OCI-LY3 (cell line): ENCODE data around the gene BST1.
A peak's percentile ranks its signal among the peaks of the same experiment; 100 is the strongest.

Experiments used
- H2AFZ ChIP-seq: fragments of 200-600, 300-600 bp; shearing (Covaris generic); 2 replicates; pipeline ENCODE4 v1.6.0; 2014; ENCODE audit warnings: antibody characterized with exemption, low read depth, low read length
- H3K27ac ChIP-seq: fragments of 200-600, 300-600 bp; sonication (generic); 2 replicates; pipeline ENCODE4 v1.5.1; 2014; ENCODE audit warnings: mild to moderate bottlenecking, low read length, moderate library complexity, mixed read lengths
- H3K27me3 ChIP-seq: fragments of 200-600, 300-600 bp; sonication (generic); 2 replicates; pipeline ENCODE4 v1.6.1; 2014; ENCODE audit warnings: low read depth, low read length, mixed read lengths
- H3K36me3 ChIP-seq: fragments of 200-600, 300-600 bp; sonication (generic); replicated peaks from 2 replicates; pipeline ENCODE3; 2014; ENCODE audit warnings: low read depth, low read length, mixed read lengths
- H3K4me1 ChIP-seq: fragments of 300-600, 200-600 bp; sonication (generic); 2 replicates; pipeline ENCODE4 v1.6.1; 2014; ENCODE audit warnings: low read length, mixed read lengths
- H3K4me2 ChIP-seq: fragments of 200-600, 300-600 bp; sonication (generic); 2 replicates; pipeline ENCODE4 v1.6.1; 2014; ENCODE audit warnings: low read length, mixed read lengths
- H3K4me3 ChIP-seq: fragments of 300-600, 200-600 bp; sonication (generic); 2 replicates; pipeline ENCODE4 v1.5.1; 2014; ENCODE audit warnings: antibody characterized with exemption, mild to moderate bottlenecking, low read length, moderate library complexity
- H3K79me2 ChIP-seq: fragments of 300-600, 200-600 bp; shearing (Covaris generic); 2 replicates; pipeline ENCODE4 v1.6.1; 2014; ENCODE audit warnings: mild to moderate bottlenecking, low read length, mixed read lengths
- H3K9ac ChIP-seq: fragments of 300-600, 200-600 bp; shearing (Covaris generic); 2 replicates; pipeline ENCODE4 v1.6.0; 2014; ENCODE audit warnings: mild to moderate bottlenecking, low read length, moderate library complexity
- H3K9me3 ChIP-seq: fragments of 200-600, 300-600 bp; shearing (Covaris generic); 2 replicates; pipeline ENCODE4 v1.6.1; 2014; ENCODE audit warnings: low read length, mixed read lengths; ENCODE audit not compliant: insufficient read depth
- H4K20me1 ChIP-seq: fragments of 200-600, 300-600 bp; sonication (generic); 2 replicates; pipeline ENCODE4 v1.6.1; 2016; ENCODE audit warnings: low read length, mixed read lengths; ENCODE audit not compliant: insufficient read depth
- EZH2phosphoT487 ChIP-seq: fragments of 200-600 bp; shearing (Covaris generic); IDR thresholded peaks from 2 replicates; pipeline ENCODE4 v1.6.1; 2018; ENCODE audit warnings: antibody characterized with exemption, mixed run types, low read depth
- TF ChIP-seq, protein P1 (sequence below): fragments of 200-600, 300-600 bp; sonication (generic); IDR thresholded peaks from 2 replicates; pipeline ENCODE4 v1.5.1; 2014; ENCODE audit warnings: antibody characterized with exemption, low read length, low read depth

Gene BST1

DNA sequence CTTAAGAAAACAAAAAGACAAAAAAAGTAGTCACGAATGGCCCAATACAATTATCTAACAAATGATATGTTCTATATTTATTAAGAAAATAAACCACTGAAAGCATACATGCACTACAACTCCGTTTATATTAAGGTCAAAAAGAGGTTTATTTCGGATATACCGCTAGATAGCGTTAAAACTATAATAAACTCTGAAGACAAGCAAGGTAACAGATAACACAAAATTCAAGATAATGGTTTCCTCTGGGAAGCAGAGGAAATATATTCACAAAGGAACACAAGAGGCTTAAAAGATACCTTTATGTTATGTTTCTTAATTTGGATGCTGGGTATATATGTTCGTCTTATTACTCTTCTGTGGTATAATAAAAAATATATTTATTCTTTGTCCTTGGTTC is 26.0 kb upstream of the BST1 start:
- no peaks in the 10 kb centered on the region for H3K9me3 ChIP-seq
- TF ChIP-seq, protein P1, sequence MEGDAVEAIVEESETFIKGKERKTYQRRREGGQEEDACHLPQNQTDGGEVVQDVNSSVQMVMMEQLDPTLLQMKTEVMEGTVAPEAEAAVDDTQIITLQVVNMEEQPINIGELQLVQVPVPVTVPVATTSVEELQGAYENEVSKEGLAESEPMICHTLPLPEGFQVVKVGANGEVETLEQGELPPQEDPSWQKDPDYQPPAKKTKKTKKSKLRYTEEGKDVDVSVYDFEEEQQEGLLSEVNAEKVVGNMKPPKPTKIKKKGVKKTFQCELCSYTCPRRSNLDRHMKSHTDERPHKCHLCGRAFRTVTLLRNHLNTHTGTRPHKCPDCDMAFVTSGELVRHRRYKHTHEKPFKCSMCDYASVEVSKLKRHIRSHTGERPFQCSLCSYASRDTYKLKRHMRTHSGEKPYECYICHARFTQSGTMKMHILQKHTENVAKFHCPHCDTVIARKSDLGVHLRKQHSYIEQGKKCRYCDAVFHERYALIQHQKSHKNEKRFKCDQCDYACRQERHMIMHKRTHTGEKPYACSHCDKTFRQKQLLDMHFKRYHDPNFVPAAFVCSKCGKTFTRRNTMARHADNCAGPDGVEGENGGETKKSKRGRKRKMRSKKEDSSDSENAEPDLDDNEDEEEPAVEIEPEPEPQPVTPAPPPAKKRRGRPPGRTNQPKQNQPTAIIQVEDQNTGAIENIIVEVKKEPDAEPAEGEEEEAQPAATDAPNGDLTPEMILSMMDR = no peak
- TF ChIP-seq EZH2phosphoT487 = no peak
- no peak overlapping the region for H2AFZ ChIP-seq
- H3K79me2 ChIP-seq = peaks cover 33% of the 10 kb centered on the region
- H3K27me3 ChIP-seq = no peaks in the 10 kb centered on the region
- peaks cover 5% of the 10 kb centered on the region for H3K36me3 ChIP-seq
- no peak overlapping the region for H3K9ac ChIP-seq
- H3K27ac ChIP-seq = no peak overlapping the region
- H3K4me1 ChIP-seq = peaks cover 13% of the 10 kb centered on the region; the same call in 1 of the 2 replicates
- no peak overlapping the region for H3K4me2 ChIP-seq
- H4K20me1 ChIP-seq = no peaks in the 10 kb centered on the region
- H3K4me3 ChIP-seq = no peak overlapping the region

- H3K27ac ChIP-seq = no peak overlapping the region
- no peak overlapping the region for H3K4me3 ChIP-seq
- H4K20me1 ChIP-seq = no peaks in the 10 kb centered on the region
- peaks cover 17% of the 10 kb centered on the region for H3K4me1 ChIP-seq
- H3K27me3 ChIP-seq = no peaks in the 10 kb centered on the region
- no peak overlapping the region for H2AFZ ChIP-seq
- H3K36me3 ChIP-seq = peaks cover 5% of the 10 kb centered on the region
- no peak for TF ChIP-seq EZH2phosphoT487
- TF ChIP-seq, protein P1 = no peak
- H3K9me3 ChIP-seq = no peaks in the 10 kb centered on the region
- peaks cover 35% of the 10 kb centered on the region for H3K79me2 ChIP-seq
- H3K4me2 ChIP-seq = no peak overlapping the region
- H3K9ac ChIP-seq = no peak overlapping the region
These were observed 25.3 kb upstream of the BST1 start for GRCh38 chr4:15677507-15677988.

- peak overlapping the region; percentile 67 for H3K27ac ChIP-seq
- peak overlapping the region; percentile 98 for H3K4me3 ChIP-seq
- H3K9me3 ChIP-seq = no peaks in the 10 kb centered on the region
- peak overlapping the region; percentile 98 for H3K9ac ChIP-seq
- H3K36me3 ChIP-seq = peaks cover 5% of the 10 kb centered on the region
- peaks cover 13% of the 10 kb centered on the region for H3K4me1 ChIP-seq
- no peaks in the 10 kb centered on the region for H3K27me3 ChIP-seq
- peaks cover 29% of the 10 kb centered on the region for H3K79me2 ChIP-seq
- TF ChIP-seq, protein P1 = no peak
- peak overlapping the region; percentile 100 for H2AFZ ChIP-seq
- no peaks in the 10 kb centered on the region for H4K20me1 ChIP-seq
- peak overlapping the region; percentile 49 for H3K4me2 ChIP-seq
These were observed 21.8 kb upstream of the BST1 start for GRCh38 chr4:15681067-15681371.

GRCh38 chr4:15681372-15682241 is 21.3 kb upstream of the BST1 start, which contains the start of gene FAM200B:
Gene FAM200B, plus strand, starts transcription at chr4:15681827. Its CDS starts 5,151 bp downstream, at chr4:15686978.
- H3K9me3 ChIP-seq = no peaks in the 10 kb centered on the region
- H3K36me3 ChIP-seq = peaks cover 11% of the 10 kb centered on the region
- no peaks in the 10 kb centered on the region for H3K27me3 ChIP-seq
- H3K79me2 ChIP-seq = peaks cover 29% of the 10 kb centered on the region
- H3K4me3 ChIP-seq = peak within 1 kb of the TSS; percentile 98
- peak within 1 kb of the TSS; percentile 67 for H3K27ac ChIP-seq
- H3K4me1 ChIP-seq = peaks cover 13% of the 10 kb centered on the region
- H3K9ac ChIP-seq = peak within 1 kb of the TSS; percentile 98
- no peaks in the 10 kb centered on the region for H4K20me1 ChIP-seq
- peak within 1 kb of the TSS; percentile 65 for H3K4me2 ChIP-seq
- no peak for TF ChIP-seq EZH2phosphoT487
- TF ChIP-seq, protein P1 = no peak
- H2AFZ ChIP-seq = peak within 1 kb of the TSS; percentile 100
